GM12878 (cell line): ENCODE data around the gene UBB. TPM values are rescaled to one million over a fixed set of nuclear protein-coding genes. Genes with fewer than 3 reads are reported as not detected.

Experiments used
- CREB1 ChIP-seq: IDR thresholded peaks from 2 replicates; pipeline ENCODE4 v1.6.1; 2012; ENCODE audit warnings: low read depth, mild to moderate bottlenecking, inconsistent platforms
- DPF2 ChIP-seq: fragments of 450-650 bp; IDR thresholded peaks from 2 replicates; pipeline ENCODE4 v1.6.1; 2017; ENCODE audit warnings: mild to moderate bottlenecking
- GABPA ChIP-seq: IDR thresholded peaks from 2 replicates; pipeline ENCODE4 v1.6.1; 2014; ENCODE audit warnings: antibody characterized with exemption, low read depth, mild to moderate bottlenecking, inconsistent platforms
- IKZF2 ChIP-seq, 2 experiments: fragments of 450-650 bp; IDR thresholded peaks; 2 replicates each; pipeline ENCODE4 v1.6.1; 2017; ENCODE audit warnings: mild to moderate bottlenecking in 2 of 2, moderate library complexity in 2 of 2
- MEF2B ChIP-seq: fragments of 450-650 bp; IDR thresholded peaks from 2 replicates; pipeline ENCODE4 v1.6.1; 2018; ENCODE audit warnings: mild to moderate bottlenecking, moderate library complexity; ENCODE audit not compliant: partially characterized antibody, poor library complexity, severe bottlenecking
- NR2F1 ChIP-seq: fragments of 450-650 bp; conservative IDR thresholded peaks from 2 replicates; pipeline ENCODE4 v1.6.1; 2017; ENCODE audit warnings: mild to moderate bottlenecking
- SMC3 ChIP-seq: IDR thresholded peaks from 2 replicates; pipeline ENCODE4 v1.6.1; 2011; ENCODE audit warnings: low read length, improper control_type of control experiment, borderline replicate concordance
- SPI1 ChIP-seq: IDR thresholded peaks from 2 replicates; pipeline ENCODE4 v1.6.1; 2011; ENCODE audit warnings: low read depth, mild to moderate bottlenecking, low read length, moderate library complexity, borderline replicate concordance; ENCODE audit not compliant: insufficient read depth
- TAF1 ChIP-seq: IDR thresholded peaks from 2 replicates; pipeline ENCODE4 v1.6.1; 2011; ENCODE audit warnings: mild to moderate bottlenecking, low read depth, low read length, borderline replicate concordance
- ZNF24 ChIP-seq: fragments of 450-650 bp; IDR thresholded peaks from 2 replicates; pipeline ENCODE4 v1.6.1; 2017; ENCODE audit warnings: antibody characterized with exemption, mild to moderate bottlenecking
- polyA plus RNA-seq, 11 experiments: library from polyadenylated mRNA; depleted of rRNA in 4 of 11; unstranded in 6 of 11; stranded (reverse) in 5 of 11; fragments of >200 nt; fragmentation: Nextera tagmentation in 4 of 11; fragmentation: Illumina TruSeq in 1 of 11; extraction: Ambion mirVana in 4 of 11; extraction: Trizol in 1 of 11; gene quantifications; 1 replicate in 1 of 11; 2 replicates in 10 of 11; pipeline versions ENCODE4 v1.2.1 to v1.2.3, GENCODE V29; 2011 to 2016; ENCODE audit warnings: inconsistent platforms in 2 of 11, missing spikeins in 2 of 11, low read depth in 1 of 11
- total RNA-seq, 4 experiments: library from RNA; depleted of rRNA in 3 of 4; stranded (reverse); fragments of >200 nt in 3 of 4; fragmentation: Illumina TruSeq in 1 of 4; extraction: Trizol in 1 of 4; gene quantifications; 2 replicates each; pipeline versions ENCODE4 v1.2.1 to v1.2.3, GENCODE V29; 2013 to 2021
- TF ChIP-seq, protein P1 (sequence below): fragments of 450-650 bp; IDR thresholded peaks from 2 replicates; pipeline ENCODE4 v1.6.1; 2016; ENCODE audit warnings: mild to moderate bottlenecking
- TF ChIP-seq, protein P2 (sequence below): fragments of 450-650 bp; IDR thresholded peaks from 2 replicates; pipeline ENCODE4 v1.6.1; 2017; ENCODE audit warnings: mild to moderate bottlenecking, moderate library complexity
- TF ChIP-seq, protein P3 (sequence below): fragments of 450-650 bp; IDR thresholded peaks from 2 replicates; pipeline ENCODE4 v1.6.1; 2016; ENCODE audit warnings: mild to moderate bottlenecking, moderate library complexity, borderline replicate concordance
- TF ChIP-seq, protein P4 (sequence below): fragments of 450-650 bp; IDR thresholded peaks from 2 replicates; pipeline ENCODE4 v1.6.1; 2016; ENCODE audit warnings: mild to moderate bottlenecking
- TF ChIP-seq, protein P5 (sequence below): IDR thresholded peaks from 2 replicates; pipeline ENCODE4 v1.6.1; 2012; ENCODE audit warnings: low read length, inconsistent platforms

Gene UBB
- total and polyA plus RNA-seq, 10 of the 15 experiments (the other 5 are each of a cell fraction or from before 2014, with no cell fraction given) = 1,133 to 4,246 (median 2,099) TPM

DNA sequence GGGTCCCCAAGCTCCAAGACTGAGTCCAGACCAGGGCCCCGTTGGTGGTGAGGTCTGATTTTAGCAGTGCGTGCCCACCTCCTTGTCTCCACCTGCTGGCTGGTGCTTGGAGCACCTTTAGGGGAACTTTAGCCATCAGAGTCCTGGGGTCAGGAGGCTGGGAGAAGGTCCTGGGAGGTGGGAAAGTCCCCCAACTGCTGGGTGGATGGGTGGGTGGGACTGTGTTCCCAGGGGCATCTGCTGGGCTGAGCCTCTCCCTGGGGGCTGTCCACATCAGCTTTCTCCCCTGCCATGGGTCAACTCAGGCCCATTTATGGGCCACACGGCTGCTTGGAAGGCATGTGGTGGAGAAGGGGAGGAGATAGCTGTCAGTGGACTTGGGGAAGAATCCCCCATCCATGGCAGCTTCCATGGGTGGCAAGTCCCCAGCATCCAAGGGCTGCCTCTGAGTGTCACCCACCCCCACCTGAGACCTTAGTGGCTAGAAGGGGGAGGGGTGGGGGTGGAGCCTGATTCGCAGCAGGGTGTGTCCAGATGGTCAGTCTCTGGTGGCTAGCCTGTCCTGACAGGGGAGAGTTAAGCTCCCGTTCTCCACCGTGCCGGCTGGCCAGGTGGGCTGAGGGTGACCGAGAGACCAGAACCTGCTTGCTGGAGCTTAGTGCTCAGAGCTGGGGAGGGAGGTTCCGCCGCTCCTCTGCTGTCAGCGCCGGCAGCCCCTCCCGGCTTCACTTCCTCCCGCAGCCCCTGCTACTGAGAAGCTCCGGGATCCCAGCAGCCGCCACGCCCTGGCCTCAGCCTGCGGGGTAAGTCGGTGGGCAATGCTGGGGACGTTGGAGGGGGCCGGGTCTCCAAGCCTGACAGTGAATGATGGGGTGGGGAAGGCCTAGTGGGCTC, 34.4 kb downstream of the UBB start, which contains the start of gene TRPV2 (continued):
- TF ChIP-seq, protein P1, sequence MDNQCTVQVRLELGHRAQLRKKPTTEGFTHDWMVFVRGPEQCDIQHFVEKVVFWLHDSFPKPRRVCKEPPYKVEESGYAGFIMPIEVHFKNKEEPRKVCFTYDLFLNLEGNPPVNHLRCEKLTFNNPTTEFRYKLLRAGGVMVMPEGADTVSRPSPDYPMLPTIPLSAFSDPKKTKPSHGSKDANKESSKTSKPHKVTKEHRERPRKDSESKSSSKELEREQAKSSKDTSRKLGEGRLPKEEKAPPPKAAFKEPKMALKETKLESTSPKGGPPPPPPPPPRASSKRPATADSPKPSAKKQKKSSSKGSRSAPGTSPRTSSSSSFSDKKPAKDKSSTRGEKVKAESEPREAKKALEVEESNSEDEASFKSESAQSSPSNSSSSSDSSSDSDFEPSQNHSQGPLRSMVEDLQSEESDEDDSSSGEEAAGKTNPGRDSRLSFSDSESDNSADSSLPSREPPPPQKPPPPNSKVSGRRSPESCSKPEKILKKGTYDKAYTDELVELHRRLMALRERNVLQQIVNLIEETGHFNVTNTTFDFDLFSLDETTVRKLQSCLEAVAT = peak; percentile 47; the same call in 1 of the 2 replicates
- TF ChIP-seq TAF1 (0 out of 2 replicates have a peak, but pooled peaks have one; percentile 9), SPI1 (peak; percentile 79), MEF2B (peak; percentile 89), DPF2 (0 out of 2 replicates have a peak, but pooled peaks have one; percentile 60), CREB1 (0 out of 2 replicates have a peak, but pooled peaks have one; percentile 46), ZNF24 (no peak), SMC3 (peak; percentile 93), IKZF2 (IDR thresholded peaks at IDR 0.05) (peak; percentile 67 to 69; a peak in 3 of 4 replicates), NR2F1 (peak; percentile 90), GABPA (no peak)
- TF ChIP-seq, protein P2, sequence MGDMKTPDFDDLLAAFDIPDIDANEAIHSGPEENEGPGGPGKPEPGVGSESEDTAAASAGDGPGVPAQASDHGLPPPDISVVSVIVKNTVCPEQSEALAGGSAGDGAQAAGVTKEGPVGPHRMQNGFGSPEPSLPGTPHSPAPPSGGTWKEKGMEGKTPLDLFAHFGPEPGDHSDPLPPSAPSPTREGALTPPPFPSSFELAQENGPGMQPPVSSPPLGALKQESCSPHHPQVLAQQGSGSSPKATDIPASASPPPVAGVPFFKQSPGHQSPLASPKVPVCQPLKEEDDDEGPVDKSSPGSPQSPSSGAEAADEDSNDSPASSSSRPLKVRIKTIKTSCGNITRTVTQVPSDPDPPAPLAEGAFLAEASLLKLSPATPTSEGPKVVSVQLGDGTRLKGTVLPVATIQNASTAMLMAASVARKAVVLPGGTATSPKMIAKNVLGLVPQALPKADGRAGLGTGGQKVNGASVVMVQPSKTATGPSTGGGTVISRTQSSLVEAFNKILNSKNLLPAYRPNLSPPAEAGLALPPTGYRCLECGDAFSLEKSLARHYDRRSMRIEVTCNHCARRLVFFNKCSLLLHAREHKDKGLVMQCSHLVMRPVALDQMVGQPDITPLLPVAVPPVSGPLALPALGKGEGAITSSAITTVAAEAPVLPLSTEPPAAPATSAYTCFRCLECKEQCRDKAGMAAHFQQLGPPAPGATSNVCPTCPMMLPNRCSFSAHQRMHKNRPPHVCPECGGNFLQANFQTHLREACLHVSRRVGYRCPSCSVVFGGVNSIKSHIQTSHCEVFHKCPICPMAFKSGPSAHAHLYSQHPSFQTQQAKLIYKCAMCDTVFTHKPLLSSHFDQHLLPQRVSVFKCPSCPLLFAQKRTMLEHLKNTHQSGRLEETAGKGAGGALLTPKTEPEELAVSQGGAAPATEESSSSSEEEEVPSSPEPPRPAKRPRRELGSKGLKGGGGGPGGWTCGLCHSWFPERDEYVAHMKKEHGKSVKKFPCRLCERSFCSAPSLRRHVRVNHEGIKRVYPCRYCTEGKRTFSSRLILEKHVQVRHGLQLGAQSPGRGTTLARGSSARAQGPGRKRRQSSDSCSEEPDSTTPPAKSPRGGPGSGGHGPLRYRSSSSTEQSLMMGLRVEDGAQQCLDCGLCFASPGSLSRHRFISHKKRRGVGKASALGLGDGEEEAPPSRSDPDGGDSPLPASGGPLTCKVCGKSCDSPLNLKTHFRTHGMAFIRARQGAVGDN = 0 out of 2 replicates have a peak, but pooled peaks have one; percentile 37
- TF ChIP-seq, protein P3, sequence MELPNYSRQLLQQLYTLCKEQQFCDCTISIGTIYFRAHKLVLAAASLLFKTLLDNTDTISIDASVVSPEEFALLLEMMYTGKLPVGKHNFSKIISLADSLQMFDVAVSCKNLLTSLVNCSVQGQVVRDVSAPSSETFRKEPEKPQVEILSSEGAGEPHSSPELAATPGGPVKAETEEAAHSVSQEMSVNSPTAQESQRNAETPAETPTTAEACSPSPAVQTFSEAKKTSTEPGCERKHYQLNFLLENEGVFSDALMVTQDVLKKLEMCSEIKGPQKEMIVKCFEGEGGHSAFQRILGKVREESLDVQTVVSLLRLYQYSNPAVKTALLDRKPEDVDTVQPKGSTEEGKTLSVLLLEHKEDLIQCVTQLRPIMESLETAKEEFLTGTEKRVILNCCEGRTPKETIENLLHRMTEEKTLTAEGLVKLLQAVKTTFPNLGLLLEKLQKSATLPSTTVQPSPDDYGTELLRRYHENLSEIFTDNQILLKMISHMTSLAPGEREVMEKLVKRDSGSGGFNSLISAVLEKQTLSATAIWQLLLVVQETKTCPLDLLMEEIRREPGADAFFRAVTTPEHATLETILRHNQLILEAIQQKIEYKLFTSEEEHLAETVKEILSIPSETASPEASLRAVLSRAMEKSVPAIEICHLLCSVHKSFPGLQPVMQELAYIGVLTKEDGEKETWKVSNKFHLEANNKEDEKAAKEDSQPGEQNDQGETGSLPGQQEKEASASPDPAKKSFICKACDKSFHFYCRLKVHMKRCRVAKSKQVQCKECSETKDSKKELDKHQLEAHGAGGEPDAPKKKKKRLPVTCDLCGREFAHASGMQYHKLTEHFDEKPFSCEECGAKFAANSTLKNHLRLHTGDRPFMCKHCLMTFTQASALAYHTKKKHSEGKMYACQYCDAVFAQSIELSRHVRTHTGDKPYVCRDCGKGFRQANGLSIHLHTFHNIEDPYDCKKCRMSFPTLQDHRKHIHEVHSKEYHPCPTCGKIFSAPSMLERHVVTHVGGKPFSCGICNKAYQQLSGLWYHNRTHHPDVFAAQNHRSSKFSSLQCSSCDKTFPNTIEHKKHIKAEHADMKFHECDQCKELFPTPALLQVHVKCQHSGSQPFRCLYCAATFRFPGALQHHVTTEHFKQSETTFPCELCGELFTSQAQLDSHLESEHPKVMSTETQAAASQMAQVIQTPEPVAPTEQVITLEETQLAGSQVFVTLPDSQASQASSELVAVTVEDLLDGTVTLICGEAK = no peak
- TF ChIP-seq, protein P4, sequence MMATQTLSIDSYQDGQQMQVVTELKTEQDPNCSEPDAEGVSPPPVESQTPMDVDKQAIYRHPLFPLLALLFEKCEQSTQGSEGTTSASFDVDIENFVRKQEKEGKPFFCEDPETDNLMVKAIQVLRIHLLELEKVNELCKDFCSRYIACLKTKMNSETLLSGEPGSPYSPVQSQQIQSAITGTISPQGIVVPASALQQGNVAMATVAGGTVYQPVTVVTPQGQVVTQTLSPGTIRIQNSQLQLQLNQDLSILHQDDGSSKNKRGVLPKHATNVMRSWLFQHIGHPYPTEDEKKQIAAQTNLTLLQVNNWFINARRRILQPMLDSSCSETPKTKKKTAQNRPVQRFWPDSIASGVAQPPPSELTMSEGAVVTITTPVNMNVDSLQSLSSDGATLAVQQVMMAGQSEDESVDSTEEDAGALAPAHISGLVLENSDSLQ = peak; percentile 49; the same call in 1 of the 2 replicates
- TF ChIP-seq, protein P5, sequence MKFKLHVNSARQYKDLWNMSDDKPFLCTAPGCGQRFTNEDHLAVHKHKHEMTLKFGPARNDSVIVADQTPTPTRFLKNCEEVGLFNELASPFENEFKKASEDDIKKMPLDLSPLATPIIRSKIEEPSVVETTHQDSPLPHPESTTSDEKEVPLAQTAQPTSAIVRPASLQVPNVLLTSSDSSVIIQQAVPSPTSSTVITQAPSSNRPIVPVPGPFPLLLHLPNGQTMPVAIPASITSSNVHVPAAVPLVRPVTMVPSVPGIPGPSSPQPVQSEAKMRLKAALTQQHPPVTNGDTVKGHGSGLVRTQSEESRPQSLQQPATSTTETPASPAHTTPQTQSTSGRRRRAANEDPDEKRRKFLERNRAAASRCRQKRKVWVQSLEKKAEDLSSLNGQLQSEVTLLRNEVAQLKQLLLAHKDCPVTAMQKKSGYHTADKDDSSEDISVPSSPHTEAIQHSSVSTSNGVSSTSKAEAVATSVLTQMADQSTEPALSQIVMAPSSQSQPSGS = no peak
